HepG2 (cell line): Measurements from ENCODE around the gene TAMM41.
"Not testable (repeated sequence)": the region's sequence is repeated elsewhere in the genome, so short reads cannot be mapped to it uniquely, and the experiment has no call there.

Experiments
- CTCF ChIP-seq: sonication (generic); formaldehyde crosslinking; IDR thresholded peaks from 2 replicates; pipeline ENCODE4 v1.5.0; 2020; ENCODE audit warnings: mild to moderate bottlenecking, missing genetic modification reagents, moderate library complexity
- EP300 ChIP-seq, 3 experiments: sonication (generic) in 1 of 3; formaldehyde crosslinking in 1 of 3; IDR thresholded peaks; 2 replicates each; pipeline versions ENCODE4 v1.5.1 to v1.6.1; 2011 to 2020; ENCODE audit warnings: low read depth in 2 of 3, low read length in 2 of 3, borderline replicate concordance in 1 of 3, improper control_type of control experiment in 1 of 3, mild to moderate bottlenecking in 1 of 3, missing genetic modification reagents in 1 of 3, moderate library complexity in 1 of 3
- HNRNPUL1 ChIP-seq: fragments of 200-400 bp; formaldehyde crosslinking; IDR thresholded peaks from 2 replicates; pipeline ENCODE4 v1.6.1; 2017; ENCODE audit warnings: low read depth, mild to moderate bottlenecking, low read length, moderate library complexity
- JUN ChIP-seq: sonication (generic); formaldehyde crosslinking; IDR thresholded peaks from 2 replicates; pipeline ENCODE4 v1.4.0; 2020; ENCODE audit warnings: mild to moderate bottlenecking, missing genetic modification reagents
- NBN ChIP-seq: fragments of 450-650 bp; conservative IDR thresholded peaks from 2 replicates; pipeline ENCODE4 v1.6.1; 2017
- NCOA1 ChIP-seq: sonication (generic); formaldehyde crosslinking; IDR thresholded peaks from 2 replicates; pipeline ENCODE4 v1.9.0; 2021; ENCODE audit warnings: missing genetic modification reagents
- PAWR ChIP-seq: sonication (generic); formaldehyde crosslinking; IDR thresholded peaks from 2 replicates; pipeline ENCODE4 v1.4.0; 2020; ENCODE audit warnings: missing genetic modification reagents, mild to moderate bottlenecking, borderline replicate concordance
- POLR2AphosphoS5 ChIP-seq: IDR thresholded peaks from 2 replicates; pipeline ENCODE4 v1.6.1; 2012; ENCODE audit warnings: low read depth, low read length
- TAF1 ChIP-seq: sonication (generic); formaldehyde crosslinking; IDR thresholded peaks from 2 replicates; pipeline ENCODE4 v1.4.0; 2020; ENCODE audit warnings: missing genetic modification reagents
- ZBTB3 ChIP-seq: sonication (generic); formaldehyde crosslinking; IDR thresholded peaks from 2 replicates; pipeline ENCODE4 v1.4.0; 2020; ENCODE audit warnings: low read depth, mild to moderate bottlenecking, moderate library complexity, missing genetic modification reagents, borderline replicate concordance
- ZEB1 ChIP-seq: IDR thresholded peaks from 2 replicates; pipeline ENCODE4 v1.6.1; 2012; ENCODE audit warnings: mild to moderate bottlenecking, low read depth, inconsistent platforms; ENCODE audit not compliant: insufficient replicate concordance
- ZNF468 ChIP-seq: sonication (generic); formaldehyde crosslinking; IDR thresholded peaks from 2 replicates; pipeline ENCODE4 v1.8.0; 2022; ENCODE audit warnings: mild to moderate bottlenecking, moderate library complexity, missing genetic modification reagents
- TF ChIP-seq, protein P1 (sequence below): sonication (generic); formaldehyde crosslinking; IDR thresholded peaks from 2 replicates; pipeline ENCODE4 v1.9.0; 2022; ENCODE audit warnings: missing genetic modification reagents, mild to moderate bottlenecking, borderline replicate concordance
- TF ChIP-seq, protein P2 (sequence below): sonication (generic); formaldehyde crosslinking; IDR thresholded peaks from 2 replicates; pipeline ENCODE4 v1.5.1; 2020; ENCODE audit warnings: mild to moderate bottlenecking, missing genetic modification reagents, moderate library complexity

DNA sequence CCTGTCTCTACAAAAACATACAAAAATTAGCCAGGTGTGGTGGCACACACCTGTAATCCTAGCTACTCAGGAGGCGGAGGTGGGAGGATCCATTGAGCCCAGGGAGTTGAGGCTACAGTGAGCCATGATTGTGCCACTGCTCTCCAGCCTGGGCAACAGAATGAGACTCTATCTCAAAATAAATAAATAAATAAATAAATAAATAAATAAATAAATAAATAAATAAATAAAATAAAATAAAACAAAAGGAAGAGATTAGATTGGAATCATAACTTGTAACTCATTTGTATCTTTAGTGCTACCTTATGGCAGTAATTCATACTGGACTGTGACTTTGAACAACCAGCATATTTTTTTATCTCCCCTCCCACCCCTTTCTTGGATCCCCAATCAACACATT lies 28.0 kb upstream of the TAMM41 start:
- TF ChIP-seq CTCF (CRISPR knock-in tag); POLR2AphosphoS5; TAF1 (CRISPR knock-in tag); NBN; HNRNPUL1; ZNF468 (CRISPR knock-in tag); PAWR (CRISPR knock-in tag); ZBTB3 (CRISPR knock-in tag); EP300 (IDR thresholded peaks at IDR 0.05; ENCODE audit: low read depth in 2 of 2, low read length in 2 of 2); EP300 (CRISPR knock-in tag; IDR thresholded peaks at IDR 0.05; ENCODE audit: borderline replicate concordance); NCOA1 (CRISPR knock-in tag); ZEB1; JUN (CRISPR knock-in tag): not testable (repeated sequence)
- TF ChIP-seq, protein P1, sequence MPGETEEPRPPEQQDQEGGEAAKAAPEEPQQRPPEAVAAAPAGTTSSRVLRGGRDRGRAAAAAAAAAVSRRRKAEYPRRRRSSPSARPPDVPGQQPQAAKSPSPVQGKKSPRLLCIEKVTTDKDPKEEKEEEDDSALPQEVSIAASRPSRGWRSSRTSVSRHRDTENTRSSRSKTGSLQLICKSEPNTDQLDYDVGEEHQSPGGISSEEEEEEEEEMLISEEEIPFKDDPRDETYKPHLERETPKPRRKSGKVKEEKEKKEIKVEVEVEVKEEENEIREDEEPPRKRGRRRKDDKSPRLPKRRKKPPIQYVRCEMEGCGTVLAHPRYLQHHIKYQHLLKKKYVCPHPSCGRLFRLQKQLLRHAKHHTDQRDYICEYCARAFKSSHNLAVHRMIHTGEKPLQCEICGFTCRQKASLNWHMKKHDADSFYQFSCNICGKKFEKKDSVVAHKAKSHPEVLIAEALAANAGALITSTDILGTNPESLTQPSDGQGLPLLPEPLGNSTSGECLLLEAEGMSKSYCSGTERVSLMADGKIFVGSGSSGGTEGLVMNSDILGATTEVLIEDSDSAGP (CRISPR knock-in tag): not testable (repeated sequence)
- TF ChIP-seq, protein P2, sequence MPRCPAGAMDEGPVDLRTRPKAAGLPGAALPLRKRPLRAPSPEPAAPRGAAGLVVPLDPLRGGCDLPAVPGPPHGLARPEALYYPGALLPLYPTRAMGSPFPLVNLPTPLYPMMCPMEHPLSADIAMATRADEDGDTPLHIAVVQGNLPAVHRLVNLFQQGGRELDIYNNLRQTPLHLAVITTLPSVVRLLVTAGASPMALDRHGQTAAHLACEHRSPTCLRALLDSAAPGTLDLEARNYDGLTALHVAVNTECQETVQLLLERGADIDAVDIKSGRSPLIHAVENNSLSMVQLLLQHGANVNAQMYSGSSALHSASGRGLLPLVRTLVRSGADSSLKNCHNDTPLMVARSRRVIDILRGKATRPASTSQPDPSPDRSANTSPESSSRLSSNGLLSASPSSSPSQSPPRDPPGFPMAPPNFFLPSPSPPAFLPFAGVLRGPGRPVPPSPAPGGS (CRISPR knock-in tag): not testable (repeated sequence)
